Large intestine (tissue), 3 donors: Measurements from ENCODE around the gene TTF2. TPM values are rescaled to one million over a fixed set of nuclear protein-coding genes. Genes with fewer than 3 reads are reported as not detected.
"Not testable (repeated sequence)": the region's sequence is repeated elsewhere in the genome, so short reads cannot be mapped to it uniquely, and the experiment has no call there.

Experiments used
- DNase-seq, 2 donors: peaks; one replicate each; pipeline versions ENCODE4 v3.0.0 to v3.0.0-alpha.2; 2013
- H3K27ac ChIP-seq: one replicate; pipeline ENCODE4 v1.5.1; 2013; ENCODE audit warnings: low read length
- H3K27me3 ChIP-seq: 2 replicates; pipeline ENCODE4 v1.6.1; 2013; ENCODE audit warnings: low read length; ENCODE audit not compliant: control insufficient read depth, insufficient read depth
- H3K36me3 ChIP-seq: 2 replicates; pipeline ENCODE4 v1.6.1; 2013; ENCODE audit warnings: low read length; ENCODE audit not compliant: control insufficient read depth, insufficient read depth
- H3K4me1 ChIP-seq: one replicate; pipeline ENCODE4 v1.6.1; 2013; ENCODE audit warnings: low read length; ENCODE audit not compliant: control insufficient read depth, insufficient read depth
- H3K4me3 ChIP-seq: one replicate; pipeline ENCODE4 v1.5.1; 2013; ENCODE audit warnings: low read length
- H3K9me3 ChIP-seq: one replicate; pipeline ENCODE4 v1.6.1; 2013; ENCODE audit warnings: mild to moderate bottlenecking, low read depth, low read length, moderate library complexity; ENCODE audit not compliant: control insufficient read depth
- WGBS: methylation state at CpG from one replicate; pipeline ENCODE4 v1.1.5; 2013; ENCODE audit warnings: low lambda C conversion rate; ENCODE audit not compliant: insufficient coverage; 5-methylcytosine and 5-hydroxymethylcytosine counted together
- polyA plus RNA-seq: library from polyadenylated mRNA; unstranded; fragments of 120-200 nt; gene quantifications from one replicate; pipeline ENCODE4 v1.2.1, GENCODE V29; 2013

The TTF2 gene
- polyA plus RNA-seq, 1 donor = 19.8 TPM

GRCh38 chr1:117118137-117118536, 58.0 kb downstream of the TTF2 start:
- Histone ChIP-seq H3K36me3 (peaks cover 7% of the 10 kb centered on the region), H3K9me3 (no peaks in the 10 kb centered on the region), H3K4me3 (no peak overlapping the region), H3K27ac (no peak overlapping the region), H3K4me1 (peaks cover 10% of the 10 kb centered on the region), H3K27me3 (no peaks in the 10 kb centered on the region)
- peak in 1 of 2 donors; percentile 34 for DNase-seq
- 20% methylated on average over 1 of the region's 12 CpGs for WGBS

GRCh38 chr1:117119144-117119543, 59.0 kb downstream of the TTF2 start:
- H3K9me3 ChIP-seq, H3K36me3 ChIP-seq, H3K4me1 ChIP-seq, H3K27ac ChIP-seq, H3K27me3 ChIP-seq, DNase-seq, H3K4me3 ChIP-seq: not testable (repeated sequence)
- no CpG with 5 or more reads among the region's 10 CpGs for WGBS

- H3K4me3 ChIP-seq = peak overlapping the region; percentile 88
- WGBS = 0% methylated on average over 1 of the region's 29 CpGs
- H3K36me3 ChIP-seq = no peaks in the 10 kb centered on the region
- no peaks in the 10 kb centered on the region for H3K9me3 ChIP-seq
- H3K4me1 ChIP-seq = peaks cover 10% of the 10 kb centered on the region
- peak overlapping the region; percentile 86 for H3K27ac ChIP-seq
- peak; percentile 29 for DNase-seq
- H3K27me3 ChIP-seq = no peaks in the 10 kb centered on the region
Measured at GRCh38 chr1:117120774-117121588, 60.9 kb downstream of the TTF2 start.

GRCh38 chr1:117121589-117122329, 61.6 kb downstream of the TTF2 start, which contains the start of gene TRIM45:
Gene TRIM45, minus strand, starts transcription at chr1:117121749. Its CDS starts 548 bp downstream, at chr1:117121201.
- no peaks in the 10 kb centered on the region for H3K9me3 ChIP-seq
- no CpG with 5 or more reads among the region's 71 CpGs for WGBS
- peak within 1 kb of the TSS; percentile 88 for H3K4me3 ChIP-seq
- no peaks in the 10 kb centered on the region for H3K36me3 ChIP-seq
- peak; percentile 94 to 98 for DNase-seq
- H3K4me1 ChIP-seq = peaks cover 10% of the 10 kb centered on the region
- H3K27ac ChIP-seq = peak within 1 kb of the TSS; percentile 86
- H3K27me3 ChIP-seq = no peaks in the 10 kb centered on the region

- peaks cover 10% of the 10 kb centered on the region for H3K4me1 ChIP-seq
- H3K27me3 ChIP-seq = no peaks in the 10 kb centered on the region
- no peaks in the 10 kb centered on the region for H3K36me3 ChIP-seq
- H3K27ac ChIP-seq = peak overlapping the region; percentile 86
- H3K4me3 ChIP-seq = peak overlapping the region; percentile 88
- H3K9me3 ChIP-seq = no peaks in the 10 kb centered on the region
- WGBS = 26% methylated on average over 3 of the region's 32 CpGs
- DNase-seq = no peak
Measured at GRCh38 chr1:117122330-117123025, 62.4 kb downstream of the TTF2 start.

- no peak overlapping the region for H3K4me3 ChIP-seq
- WGBS = 86% methylated on average over 2 of the region's 2 CpGs
- no peak overlapping the region for H3K27ac ChIP-seq
- no peak for DNase-seq
- H3K27me3 ChIP-seq = no peaks in the 10 kb centered on the region
- peaks cover 10% of the 10 kb centered on the region for H3K4me1 ChIP-seq
- H3K9me3 ChIP-seq = no peaks in the 10 kb centered on the region
- H3K36me3 ChIP-seq = no peaks in the 10 kb centered on the region
Measured at GRCh38 chr1:117123274-117123673, 63.1 kb downstream of the TTF2 start.

- Histone ChIP-seq H3K27ac (no peak overlapping the region), H3K27me3 (no peaks in the 10 kb centered on the region), H3K4me1 (peaks cover 10% of the 10 kb centered on the region), H3K36me3 (no peaks in the 10 kb centered on the region), H3K9me3 (no peaks in the 10 kb centered on the region), H3K4me3 (no peak overlapping the region)
- WGBS = 67% methylated on average over 1 of the region's 1 CpG
- no peak for DNase-seq
Measured at GRCh38 chr1:117124661-117125060, 64.5 kb downstream of the TTF2 start.

GRCh38 chr1:117127795-117128194, 67.7 kb downstream of the TTF2 start:
- no peak overlapping the region for H3K4me3 ChIP-seq
- DNase-seq = no peak
- no peaks in the 10 kb centered on the region for H3K9me3 ChIP-seq
- no peaks in the 10 kb centered on the region for H3K27me3 ChIP-seq
- no peaks in the 10 kb centered on the region for H3K36me3 ChIP-seq
- H3K27ac ChIP-seq = no peak overlapping the region
- no peaks in the 10 kb centered on the region for H3K4me1 ChIP-seq

GRCh38 chr1:117128323-117129079, 68.4 kb downstream of the TTF2 start:
- peak in 1 of 2 donors; percentile 14 for DNase-seq
- Histone ChIP-seq H3K9me3 (no peaks in the 10 kb centered on the region), H3K27me3 (no peaks in the 10 kb centered on the region), H3K27ac (no peak overlapping the region), H3K36me3 (no peaks in the 10 kb centered on the region), H3K4me3 (no peak overlapping the region), H3K4me1 (no peaks in the 10 kb centered on the region)
- 86% methylated on average over 2 of the region's 5 CpGs for WGBS

- H3K4me3 ChIP-seq = no peak overlapping the region
- no peaks in the 10 kb centered on the region for H3K9me3 ChIP-seq
- H3K4me1 ChIP-seq = no peaks in the 10 kb centered on the region
- H3K27ac ChIP-seq = no peak overlapping the region
- WGBS = 100% methylated on average over 2 of the region's 4 CpGs
- no peaks in the 10 kb centered on the region for H3K36me3 ChIP-seq
- H3K27me3 ChIP-seq = no peaks in the 10 kb centered on the region
- no peak for DNase-seq
Measured at GRCh38 chr1:117130526-117130925, 70.4 kb downstream of the TTF2 start.
